Left kidney (tissue), 2 donors: ENCODE measurements around the gene CCSER1. TPM values are rescaled to one million over a fixed set of nuclear protein-coding genes. Genes with fewer than 3 reads are reported as not detected.
"Not testable (repeated sequence)": the region's sequence is repeated elsewhere in the genome, so short reads cannot be mapped to it uniquely, and the experiment has no call there.

Experiments
- DNase-seq: peaks from one replicate; pipeline ENCODE4 v3.0.0-alpha.2; 2013
- polyA plus RNA-seq: library from polyadenylated mRNA; unstranded; fragments of 120-200 nt; gene quantifications from one replicate; pipeline ENCODE4 v1.2.1, GENCODE V29; 2013; ENCODE audit not compliant: insufficient read length

CCSER1 gene
- polyA plus RNA-seq, 1 donor, result 22.4 TPM

DNA sequence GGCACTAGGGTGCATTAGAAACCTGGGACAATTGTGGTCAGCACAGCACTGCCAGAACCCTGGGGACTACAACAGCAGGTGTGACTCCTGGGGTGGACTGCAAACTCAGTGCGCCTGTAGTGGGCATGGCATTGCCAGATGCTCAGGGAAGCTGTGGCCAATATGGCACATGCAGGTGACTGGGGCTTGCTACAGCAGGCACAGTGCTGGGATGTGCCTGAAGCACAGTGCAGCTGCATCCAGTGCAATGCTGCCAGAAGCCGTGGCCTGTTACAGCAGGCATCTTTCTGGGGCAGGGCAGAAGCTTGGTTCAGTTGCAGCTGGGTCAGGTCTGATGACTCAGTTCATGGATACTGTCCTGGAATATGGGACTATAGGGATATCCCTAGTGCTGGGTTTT is 445.8 kb downstream of the CCSER1 start:
- no peak for DNase-seq

DNA sequence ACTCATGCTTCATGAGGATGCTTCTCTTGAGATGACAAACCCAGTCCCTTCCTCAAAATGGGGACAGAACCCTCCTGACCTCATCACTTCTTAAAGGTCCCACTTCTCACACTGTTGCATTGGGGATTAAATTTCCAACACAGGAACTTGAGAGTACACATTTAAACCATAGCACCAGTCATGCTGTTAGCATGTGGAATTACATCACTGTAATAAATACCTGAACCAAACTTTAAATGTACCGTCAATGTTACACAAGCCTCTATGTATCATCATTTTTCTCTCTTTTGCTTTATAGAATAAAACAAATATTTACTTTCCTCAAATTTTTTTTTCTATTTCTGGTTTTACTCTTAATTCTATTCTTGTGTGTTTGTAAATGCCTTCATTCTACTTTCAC is 448.2 kb downstream of the CCSER1 start:
- DNase-seq, result no peak

GRCh38 chr4:90580326-90580725 is 453.1 kb downstream of the CCSER1 start:
- DNase-seq, result peak; percentile 18

DNA sequence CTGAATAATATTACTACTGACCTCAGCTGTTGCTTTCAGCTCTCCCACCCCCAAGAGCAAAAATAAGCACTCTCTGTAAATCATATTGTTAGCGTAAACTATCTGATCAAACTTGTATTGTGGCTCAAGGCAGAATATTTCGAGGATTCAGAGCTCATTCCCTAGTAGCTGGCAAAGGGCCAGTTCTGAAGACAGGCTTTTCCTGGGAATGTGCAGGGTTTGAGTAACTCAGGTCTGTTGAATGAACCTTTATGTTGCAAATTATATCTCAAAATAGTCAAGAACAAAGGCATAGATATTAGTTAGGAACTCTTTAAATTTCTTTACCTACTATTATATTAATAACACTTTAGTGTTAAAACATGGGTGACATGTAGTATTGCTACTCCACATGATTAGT is 454.9 kb downstream of the CCSER1 start:
- no peak for DNase-seq

DNA sequence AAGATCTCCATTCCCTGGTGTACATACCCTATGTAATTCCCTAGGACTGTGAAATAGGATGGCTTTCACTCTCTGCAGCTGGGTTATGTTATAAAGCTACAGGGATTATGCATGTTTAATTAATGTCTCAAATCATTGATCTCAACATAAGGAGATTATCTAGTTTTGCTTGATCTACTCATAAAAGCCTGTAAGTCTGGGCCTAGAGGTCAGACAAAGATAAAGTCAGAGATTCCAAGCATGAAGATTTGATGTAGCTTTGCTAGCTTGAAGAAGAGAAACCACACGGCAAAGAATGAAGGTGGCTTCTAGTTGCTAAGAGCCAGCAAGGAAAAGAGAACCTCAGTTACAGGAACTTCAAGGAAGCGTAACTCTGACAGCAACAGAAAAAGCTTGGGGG is 456.9 kb downstream of the CCSER1 start:
- DNase-seq, result no peak

DNA sequence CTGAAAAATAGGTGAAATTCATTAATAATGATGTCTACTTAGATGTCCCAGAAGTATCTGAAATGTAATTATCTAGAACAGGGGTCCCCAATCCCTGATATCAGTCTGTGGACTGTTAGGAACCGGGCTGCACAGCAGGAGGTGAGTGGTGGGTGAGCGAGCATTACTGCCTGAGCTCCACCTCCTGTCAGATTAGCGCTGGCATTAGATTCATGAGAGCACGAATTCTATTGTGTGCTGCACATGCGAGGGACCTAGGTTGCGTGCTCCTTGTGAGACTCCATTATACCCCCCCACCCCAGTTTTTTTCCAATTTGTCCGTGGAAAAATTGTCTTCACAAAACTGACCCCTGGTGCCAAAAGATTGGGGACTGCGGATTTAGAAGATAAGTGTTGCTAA is 458.8 kb downstream of the CCSER1 start:
- DNase-seq, result no peak

DNA sequence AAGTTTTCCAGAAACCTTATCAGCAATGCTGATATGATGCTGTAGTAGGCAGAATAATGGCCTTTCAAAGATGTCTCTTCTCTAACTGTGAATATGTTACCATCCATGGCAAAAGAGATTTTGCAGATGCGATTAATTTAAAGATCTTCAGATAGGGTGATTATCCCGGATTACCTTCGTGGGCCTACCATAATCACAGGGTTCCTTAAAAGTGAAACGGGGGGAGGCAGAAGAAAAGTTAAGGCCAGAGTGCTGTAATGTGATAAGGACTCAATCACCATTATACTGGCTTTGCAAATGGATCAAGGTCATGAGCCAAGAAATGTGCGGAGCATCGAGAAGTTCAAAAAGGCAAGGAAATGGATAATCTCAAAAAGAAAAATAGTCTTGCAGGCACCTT is 459.6 kb downstream of the CCSER1 start:
- no peak for DNase-seq

DNA sequence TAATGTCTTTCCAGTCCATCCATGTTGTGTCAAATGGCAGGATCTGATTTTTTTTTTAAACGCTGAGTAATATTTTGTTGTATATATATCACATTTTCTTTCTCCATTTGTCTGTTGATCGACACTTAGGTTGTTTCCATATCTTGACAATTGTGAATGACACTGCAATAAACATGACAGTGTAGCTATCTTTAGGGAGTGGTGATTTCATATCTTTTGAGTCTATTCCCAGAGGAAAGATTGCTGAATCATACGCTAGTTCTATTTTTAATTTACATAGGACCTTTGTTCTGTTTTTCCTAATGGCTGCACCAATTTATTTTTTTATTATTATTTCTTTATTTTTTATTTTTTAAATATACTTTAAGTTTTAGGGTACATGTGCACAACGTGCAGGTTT is 470.7 kb downstream of the CCSER1 start:
- no peak for DNase-seq

GRCh38 chr4:90598741-90599140 is 471.5 kb downstream of the CCSER1 start:
- DNase-seq, result no peak

GRCh38 chr4:90602726-90603125 is 475.5 kb downstream of the CCSER1 start:
- DNase-seq, result no peak

- no peak for DNase-seq
Observed at GRCh38 chr4:90603540-90603939, 476.3 kb downstream of the CCSER1 start.

GRCh38 chr4:90606781-90607180 is 479.6 kb downstream of the CCSER1 start:
- no peak for DNase-seq

DNA sequence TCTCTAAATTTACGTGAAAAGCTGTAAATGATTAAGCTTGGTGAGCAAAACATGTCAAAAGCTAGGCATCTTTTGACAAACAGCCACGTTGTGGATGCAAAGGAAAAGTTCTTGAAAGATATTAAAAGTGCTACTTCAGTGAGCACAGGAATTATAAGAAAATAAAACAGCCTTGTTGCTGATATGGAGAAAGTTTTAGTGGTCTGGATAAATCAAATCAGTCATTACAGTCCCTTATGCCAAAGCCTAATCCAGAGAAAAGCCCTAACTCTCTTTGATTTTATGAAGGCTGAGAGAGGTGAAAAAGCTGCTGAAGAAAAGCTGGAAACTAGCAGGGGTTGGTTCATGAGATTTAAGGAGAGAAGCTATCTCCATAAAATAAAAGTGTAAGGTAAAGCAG is 487.2 kb downstream of the CCSER1 start:
- no peak for DNase-seq

DNA sequence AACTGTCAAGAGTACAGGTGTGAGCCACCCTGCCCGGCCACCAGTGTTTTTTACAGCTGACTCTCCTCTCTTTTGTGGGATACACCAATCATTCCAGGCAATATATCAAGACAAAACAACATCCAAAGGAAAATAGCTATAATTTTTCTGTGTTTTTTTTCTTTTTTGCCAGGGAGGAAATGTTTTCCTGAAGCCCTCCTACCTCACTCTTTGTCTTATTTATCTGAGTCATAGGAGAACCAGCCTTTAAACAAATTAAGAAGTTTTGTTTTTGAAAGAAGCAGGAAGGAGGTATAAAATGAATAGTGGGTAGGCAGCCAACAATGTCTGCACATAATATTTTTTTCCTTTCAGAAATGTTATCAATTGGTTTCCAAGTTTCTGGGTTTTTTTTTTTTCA is 493.9 kb downstream of the CCSER1 start:
- DNase-seq, result no peak

GRCh38 chr4:90624781-90625180 is 497.6 kb downstream of the CCSER1 start:
- peak; percentile 28 for DNase-seq

DNA sequence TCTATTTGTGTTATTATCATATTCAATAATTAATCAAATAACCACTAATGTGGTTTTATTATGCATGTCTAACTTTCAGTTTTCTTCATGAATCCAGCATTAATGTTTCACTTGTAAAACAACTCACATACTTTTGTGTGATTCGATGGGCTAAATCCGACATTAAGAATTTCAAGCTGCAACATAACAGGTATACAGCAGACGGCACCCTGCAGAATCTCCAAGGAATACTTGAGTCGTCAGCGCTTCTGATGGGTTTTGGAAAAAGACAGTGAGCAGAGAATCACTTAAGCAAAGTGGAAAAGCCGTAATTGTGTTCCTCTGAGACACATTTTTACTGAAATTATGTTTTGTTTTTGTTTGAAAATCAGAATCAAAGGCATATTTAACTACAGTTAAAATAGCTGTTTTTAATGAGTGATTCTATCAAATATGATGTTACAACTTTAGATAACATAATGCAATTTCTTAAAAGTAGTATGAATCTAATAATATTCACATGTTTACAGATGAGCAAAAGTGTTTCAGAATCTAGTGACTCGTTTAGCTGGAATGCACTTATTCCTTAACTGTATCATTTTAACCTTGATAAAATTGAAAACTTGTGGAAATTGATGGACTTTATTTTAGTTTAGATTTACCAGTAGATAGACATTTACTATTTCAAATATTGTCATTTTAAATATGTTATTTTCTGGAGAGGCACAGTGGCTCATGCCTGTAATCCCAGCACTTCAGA is 514.8 kb downstream of the CCSER1 start:
- DNase-seq, result no peak

DNA sequence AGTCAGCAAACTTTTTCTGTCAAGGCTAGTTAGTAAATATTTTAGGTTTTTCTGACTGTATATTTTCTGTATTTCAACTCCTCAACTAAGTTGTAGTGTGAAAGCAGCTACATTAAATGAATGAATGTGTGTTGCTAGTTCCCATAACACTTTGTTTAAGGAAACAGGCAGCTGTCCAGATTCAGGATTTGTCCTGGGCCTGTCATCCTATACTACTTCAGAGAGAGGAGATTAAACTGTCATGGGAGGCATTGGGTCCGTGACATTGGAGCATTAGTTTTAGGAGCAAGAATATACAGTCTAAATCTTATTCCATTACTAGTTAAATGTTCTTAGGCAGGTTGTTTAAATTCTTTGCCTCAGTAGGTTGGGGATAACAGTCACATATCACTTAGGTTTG is 516.0 kb downstream of the CCSER1 start:
- no peak for DNase-seq

- DNase-seq, result no peak
Observed at GRCh38 chr4:90648311-90648710, 521.1 kb downstream of the CCSER1 start.

DNA sequence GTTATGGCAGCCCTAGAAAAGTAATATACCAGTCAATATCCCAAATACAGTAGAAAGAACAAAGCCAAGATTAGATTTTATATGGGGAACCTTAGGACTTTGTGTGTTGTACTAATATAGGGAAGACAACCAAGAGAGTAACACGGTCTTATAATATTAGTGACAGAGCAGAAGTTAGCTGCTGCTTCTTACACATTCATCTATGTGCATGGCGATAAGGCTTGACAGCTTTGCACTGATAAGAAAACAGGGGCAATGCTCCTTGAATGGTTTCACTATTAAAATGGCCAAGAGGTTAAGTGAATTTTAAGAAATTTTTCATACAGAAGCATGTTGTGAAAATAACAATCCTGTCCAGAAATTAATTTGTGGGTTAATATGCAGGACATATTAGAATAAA is 521.6 kb downstream of the CCSER1 start:
- no peak for DNase-seq

GRCh38 chr4:90660672-90661071 is 533.5 kb downstream of the CCSER1 start:
- DNase-seq, result no peak

DNA sequence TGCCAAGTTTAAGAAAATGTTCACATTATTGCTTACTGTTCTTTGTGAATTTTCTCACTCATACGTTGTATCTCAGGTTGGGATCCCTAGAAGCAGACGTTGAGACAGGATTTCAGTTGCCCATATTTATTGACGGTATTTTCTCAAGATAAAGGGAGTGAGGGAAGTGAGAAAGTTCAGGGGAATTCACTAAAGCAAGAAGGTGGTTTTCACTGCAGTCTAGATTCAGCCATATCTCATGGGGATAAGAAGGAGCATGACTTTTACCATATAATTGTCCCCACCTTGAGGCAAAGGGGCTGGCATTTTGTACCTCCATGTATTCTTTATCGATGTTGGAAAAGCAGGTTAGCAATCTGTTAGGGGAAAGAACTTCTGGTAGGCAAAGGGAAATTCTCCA is 543.0 kb downstream of the CCSER1 start:
- no peak for DNase-seq

- no peak for DNase-seq
Observed at GRCh38 chr4:90689739-90690138, 562.5 kb downstream of the CCSER1 start.

GRCh38 chr4:90695411-90695810 is 568.2 kb downstream of the CCSER1 start:
- DNase-seq, result no peak

GRCh38 chr4:90705501-90705900 is 578.3 kb downstream of the CCSER1 start:
- not testable (repeated sequence) for DNase-seq

DNA sequence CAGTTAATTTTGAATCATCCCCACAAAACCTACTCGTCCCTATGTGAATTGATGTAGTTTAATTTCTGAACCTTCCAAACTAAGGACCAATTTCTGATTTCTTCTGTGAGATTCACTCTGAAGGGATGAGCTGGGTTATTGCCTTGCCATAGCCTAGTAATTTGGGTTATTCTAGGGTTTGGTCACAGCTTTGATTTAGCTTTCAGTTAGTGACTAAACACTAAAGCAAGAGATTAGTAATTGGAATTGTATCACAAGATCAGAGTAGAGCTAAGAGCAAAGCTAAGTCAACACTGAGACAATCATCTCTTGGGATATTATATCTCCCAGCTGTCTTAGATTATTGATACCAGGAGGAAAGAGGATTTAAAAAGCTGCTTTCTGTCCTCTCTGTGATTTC is 588.0 kb downstream of the CCSER1 start:
- DNase-seq, result no peak
